ENCODE results near the gene TRPM2. TPM values are rescaled to one million over a fixed set of nuclear protein-coding genes. Genes with fewer than 3 reads are reported as not detected.

TRPM2 gene
- total RNA-seq, 1 donor = 0.36 TPM

GRCh38 chr21:44418876-44419230 lies 65.4 kb downstream of the TRPM2 start:
- Histone ChIP-seq H3K9me3 (ENCODE audit: low read depth, low read length) (no peaks in the 10 kb centered on the region), H2AFZ (ENCODE audit: low read length) (no peak overlapping the region), H3K36me3 (ENCODE audit: insufficient read depth, low read length) (no peaks in the 10 kb centered on the region), H3K4me2 (ENCODE audit: insufficient read depth, low read length) (no peak overlapping the region), H3K79me2 (ENCODE audit: insufficient read depth, low read length) (no peaks in the 10 kb centered on the region), H3K4me3 (ENCODE audit: insufficient read depth, low read length) (no peak overlapping the region), H3K27ac (ENCODE audit: low read depth, low read length) (no peak overlapping the region), H3K27me3 (ENCODE audit: insufficient read depth, low read length) (no peaks in the 10 kb centered on the region), H3K4me1 (ENCODE audit: insufficient read depth, low read length) (no peaks in the 10 kb centered on the region), H4K20me1 (ENCODE audit: insufficient read depth, low read length) (no peaks in the 10 kb centered on the region)
- DNase-seq (ENCODE audit: insufficient read length, low spot score, missing footprints) = no peak
- TF ChIP-seq CTCF (IDR thresholded peaks at IDR 0.05; ENCODE audit: extremely low read depth, low read depth, low read length) = no peak

GRCh38 chr21:44419679-44420078 lies 66.3 kb downstream of the TRPM2 start:
- Histone ChIP-seq H3K27ac (ENCODE audit: low read depth, low read length) (no peak overlapping the region), H3K27me3 (ENCODE audit: insufficient read depth, low read length) (no peaks in the 10 kb centered on the region), H3K36me3 (ENCODE audit: insufficient read depth, low read length) (no peaks in the 10 kb centered on the region), H3K4me2 (ENCODE audit: insufficient read depth, low read length) (no peak overlapping the region), H3K4me3 (ENCODE audit: insufficient read depth, low read length) (no peak overlapping the region), H3K9me3 (ENCODE audit: low read depth, low read length) (no peaks in the 10 kb centered on the region), H3K4me1 (ENCODE audit: insufficient read depth, low read length) (no peaks in the 10 kb centered on the region), H4K20me1 (ENCODE audit: insufficient read depth, low read length) (no peaks in the 10 kb centered on the region), H2AFZ (ENCODE audit: low read length) (no peak overlapping the region), H3K79me2 (ENCODE audit: insufficient read depth, low read length) (no peaks in the 10 kb centered on the region)
- no peak for DNase-seq (ENCODE audit: insufficient read length, low spot score, missing footprints)
- no peak for TF ChIP-seq CTCF (IDR thresholded peaks at IDR 0.05; ENCODE audit: extremely low read depth, low read depth, low read length)

GRCh38 chr21:44420416-44421205 lies 67.2 kb downstream of the TRPM2 start:
- Histone ChIP-seq H4K20me1 (ENCODE audit: insufficient read depth, low read length) (no peaks in the 10 kb centered on the region), H3K27me3 (ENCODE audit: insufficient read depth, low read length) (no peaks in the 10 kb centered on the region), H3K36me3 (ENCODE audit: insufficient read depth, low read length) (no peaks in the 10 kb centered on the region), H3K79me2 (ENCODE audit: insufficient read depth, low read length) (no peaks in the 10 kb centered on the region), H3K4me1 (ENCODE audit: insufficient read depth, low read length) (no peaks in the 10 kb centered on the region), H3K4me2 (ENCODE audit: insufficient read depth, low read length) (no peak overlapping the region), H3K4me3 (ENCODE audit: insufficient read depth, low read length) (no peak overlapping the region), H2AFZ (ENCODE audit: low read length) (no peak overlapping the region), H3K27ac (ENCODE audit: low read depth, low read length) (no peak overlapping the region), H3K9me3 (ENCODE audit: low read depth, low read length) (no peaks in the 10 kb centered on the region)
- no peak for DNase-seq (ENCODE audit: insufficient read length, low spot score, missing footprints)
- no peak for TF ChIP-seq CTCF (IDR thresholded peaks at IDR 0.05; ENCODE audit: extremely low read depth, low read depth, low read length)

- Histone ChIP-seq H3K27ac (ENCODE audit: low read depth, low read length) (no peak overlapping the region), H4K20me1 (ENCODE audit: insufficient read depth, low read length) (no peaks in the 10 kb centered on the region), H3K4me3 (ENCODE audit: insufficient read depth, low read length) (no peak overlapping the region), H3K9me3 (ENCODE audit: low read depth, low read length) (no peaks in the 10 kb centered on the region), H3K36me3 (ENCODE audit: insufficient read depth, low read length) (no peaks in the 10 kb centered on the region), H3K27me3 (ENCODE audit: insufficient read depth, low read length) (no peaks in the 10 kb centered on the region), H3K4me2 (ENCODE audit: insufficient read depth, low read length) (no peak overlapping the region), H3K79me2 (ENCODE audit: insufficient read depth, low read length) (no peaks in the 10 kb centered on the region), H3K4me1 (ENCODE audit: insufficient read depth, low read length) (no peaks in the 10 kb centered on the region), H2AFZ (ENCODE audit: low read length) (no peak overlapping the region)
- TF ChIP-seq CTCF (IDR thresholded peaks at IDR 0.05; ENCODE audit: extremely low read depth, low read depth, low read length) = no peak
- peak; percentile 78 for DNase-seq (ENCODE audit: insufficient read length, low spot score, missing footprints)
Observed at GRCh38 chr21:44421901-44422840, 68.8 kb downstream of the TRPM2 start.

Data from osteoblast (primary cell).